Measurements from ENCODE around the gene TUBB6. TPM values are rescaled to one million over a fixed set of nuclear protein-coding genes. Genes with fewer than 3 reads are reported as not detected.

The TUBB6 gene
- total RNA-seq, 1 experiment from 2014 or later: 197 TPM

GRCh38 chr18:12321333-12321732, 13.3 kb downstream of the TUBB6 start:
- Histone ChIP-seq H3K36me3 (ENCODE audit: insufficient read depth, low read length, poor library complexity, severe bottlenecking) (peaks cover 79% of the 10 kb centered on the region), H3K9me3 (ENCODE audit: low read depth, low read length, poor library complexity, severe bottlenecking) (no peaks in the 10 kb centered on the region), H3K4me3 (ENCODE audit: low read depth, low read length, poor library complexity, severe bottlenecking) (no peak overlapping the region), H3K4me1 (ENCODE audit: insufficient read depth, low read length, poor library complexity, severe bottlenecking) (peaks cover 5% of the 10 kb centered on the region), H3K27me3 (replicated peaks; ENCODE audit: insufficient read depth, low read depth, low read length, poor library complexity) (no peaks in the 10 kb centered on the region), H3K27ac (ENCODE audit: low read depth, low read length, poor library complexity, severe bottlenecking) (no peak overlapping the region)
- POLR2A ChIA-PET (ENCODE audit: low non-redundant PET): no interaction called here
- TF ChIP-seq, protein P1, sequence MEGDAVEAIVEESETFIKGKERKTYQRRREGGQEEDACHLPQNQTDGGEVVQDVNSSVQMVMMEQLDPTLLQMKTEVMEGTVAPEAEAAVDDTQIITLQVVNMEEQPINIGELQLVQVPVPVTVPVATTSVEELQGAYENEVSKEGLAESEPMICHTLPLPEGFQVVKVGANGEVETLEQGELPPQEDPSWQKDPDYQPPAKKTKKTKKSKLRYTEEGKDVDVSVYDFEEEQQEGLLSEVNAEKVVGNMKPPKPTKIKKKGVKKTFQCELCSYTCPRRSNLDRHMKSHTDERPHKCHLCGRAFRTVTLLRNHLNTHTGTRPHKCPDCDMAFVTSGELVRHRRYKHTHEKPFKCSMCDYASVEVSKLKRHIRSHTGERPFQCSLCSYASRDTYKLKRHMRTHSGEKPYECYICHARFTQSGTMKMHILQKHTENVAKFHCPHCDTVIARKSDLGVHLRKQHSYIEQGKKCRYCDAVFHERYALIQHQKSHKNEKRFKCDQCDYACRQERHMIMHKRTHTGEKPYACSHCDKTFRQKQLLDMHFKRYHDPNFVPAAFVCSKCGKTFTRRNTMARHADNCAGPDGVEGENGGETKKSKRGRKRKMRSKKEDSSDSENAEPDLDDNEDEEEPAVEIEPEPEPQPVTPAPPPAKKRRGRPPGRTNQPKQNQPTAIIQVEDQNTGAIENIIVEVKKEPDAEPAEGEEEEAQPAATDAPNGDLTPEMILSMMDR (conservative IDR thresholded peaks at IDR 0.05; ENCODE audit: low read depth, low read length): no peak
- TF ChIP-seq EZH2 (IDR thresholded peaks at IDR 0.05; ENCODE audit: borderline replicate concordance, low read depth, low read length, poor library complexity, severe bottlenecking): no peak
- CTCF ChIA-PET: interaction anchor here (0.5 kb wide), 1 partner anchor 13 kb away, joined by 3 read pairs; no protein-coding TSS in a partner anchor
- BruUV-seq (replicated peaks): no TSS peak
- DNase-seq (ENCODE audit: low spot score): no peak
- intact Hi-C loops (cut with micrococcal nuclease; ENCODE audit: unreplicated experiment): no loop called here

DNA sequence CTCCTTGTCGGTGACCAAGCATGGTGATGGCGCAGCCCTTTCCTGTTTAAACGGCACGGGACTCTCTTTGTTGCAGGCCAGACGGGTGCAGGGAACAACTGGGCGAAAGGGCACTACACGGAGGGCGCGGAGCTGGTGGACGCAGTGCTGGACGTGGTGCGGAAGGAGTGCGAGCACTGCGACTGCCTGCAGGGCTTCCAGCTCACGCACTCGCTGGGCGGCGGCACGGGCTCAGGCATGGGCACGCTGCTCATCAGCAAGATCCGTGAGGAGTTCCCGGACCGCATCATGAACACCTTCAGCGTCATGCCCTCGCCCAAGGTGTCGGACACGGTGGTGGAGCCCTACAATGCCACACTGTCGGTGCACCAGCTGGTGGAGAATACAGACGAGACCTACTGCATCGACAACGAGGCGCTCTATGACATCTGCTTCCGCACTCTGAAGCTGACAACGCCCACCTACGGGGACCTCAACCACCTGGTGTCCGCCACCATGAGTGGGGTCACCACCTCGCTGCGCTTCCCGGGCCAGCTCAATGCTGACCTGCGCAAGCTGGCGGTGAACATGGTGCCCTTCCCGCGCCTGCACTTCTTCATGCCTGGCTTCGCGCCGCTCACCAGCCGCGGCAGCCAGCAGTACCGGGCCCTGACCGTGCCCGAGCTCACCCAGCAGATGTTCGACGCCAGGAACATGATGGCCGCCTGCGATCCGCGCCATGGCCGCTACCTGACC, 17.1 kb downstream of the TUBB6 start:
- intact Hi-C loops (cut with micrococcal nuclease; ENCODE audit: unreplicated experiment): no loop called here
- DNase-seq (ENCODE audit: low spot score): no peak
- CTCF ChIA-PET: interaction anchor here (0.6 kb wide), 1 partner anchor 65 kb away, joined by 5 read pairs; no protein-coding TSS in a partner anchor
- H3K4me1 ChIP-seq (ENCODE audit: insufficient read depth, low read length, poor library complexity, severe bottlenecking): peaks cover 7% of the 10 kb centered on the region
- H3K36me3 ChIP-seq (ENCODE audit: insufficient read depth, low read length, poor library complexity, severe bottlenecking): peaks cover 87% of the 10 kb centered on the region
- no peaks in the 10 kb centered on the region for H3K27me3 ChIP-seq (replicated peaks; ENCODE audit: insufficient read depth, low read depth, low read length, poor library complexity)
- POLR2A ChIA-PET (ENCODE audit: low non-redundant PET): no interaction called here
- no peak for TF ChIP-seq EZH2 (IDR thresholded peaks at IDR 0.05; ENCODE audit: borderline replicate concordance, low read depth, low read length, poor library complexity, severe bottlenecking)
- TF ChIP-seq, protein P1 (conservative IDR thresholded peaks at IDR 0.05; ENCODE audit: low read depth, low read length): no peak
- no peak overlapping the region for H3K27ac ChIP-seq (ENCODE audit: low read depth, low read length, poor library complexity, severe bottlenecking)
- no peak overlapping the region for H3K4me3 ChIP-seq (ENCODE audit: low read depth, low read length, poor library complexity, severe bottlenecking)
- BruUV-seq (replicated peaks): no TSS peak
- H3K9me3 ChIP-seq (ENCODE audit: low read depth, low read length, poor library complexity, severe bottlenecking): no peaks in the 10 kb centered on the region

- ChIA-PET POLR2A (ENCODE audit: low non-redundant PET) (no interaction called here), CTCF (no interaction called here)
- H3K9me3 ChIP-seq (ENCODE audit: low read depth, low read length, poor library complexity, severe bottlenecking): no peaks in the 10 kb centered on the region
- peaks cover 7% of the 10 kb centered on the region for H3K4me1 ChIP-seq (ENCODE audit: insufficient read depth, low read length, poor library complexity, severe bottlenecking)
- intact Hi-C loops (cut with micrococcal nuclease; ENCODE audit: unreplicated experiment): no loop called here
- no peaks in the 10 kb centered on the region for H3K27me3 ChIP-seq (replicated peaks; ENCODE audit: insufficient read depth, low read depth, low read length, poor library complexity)
- BruUV-seq (replicated peaks): no TSS peak
- peaks cover 87% of the 10 kb centered on the region for H3K36me3 ChIP-seq (ENCODE audit: insufficient read depth, low read length, poor library complexity, severe bottlenecking)
- no peak overlapping the region for H3K4me3 ChIP-seq (ENCODE audit: low read depth, low read length, poor library complexity, severe bottlenecking)
- TF ChIP-seq, protein P1 (conservative IDR thresholded peaks at IDR 0.05; ENCODE audit: low read depth, low read length): no peak
- TF ChIP-seq EZH2 (IDR thresholded peaks at IDR 0.05; ENCODE audit: borderline replicate concordance, low read depth, low read length, poor library complexity, severe bottlenecking): no peak
- no peak for DNase-seq (ENCODE audit: low spot score)
- no peak overlapping the region for H3K27ac ChIP-seq (ENCODE audit: low read depth, low read length, poor library complexity, severe bottlenecking)
Observed at GRCh38 chr18:12325726-12326245, 17.7 kb downstream of the TUBB6 start.

Measured in A673 (cell line).